CD4-positive, alpha-beta T cell treated with Interferon gamma for 1 hour (primary cell): ENCODE data around the gene CEP41.

Source experiments
- DNase-seq: peaks from one replicate; pipeline ENCODE4 v3.0.0-alpha.2; 2020

Gene CEP41

GRCh38 chr7:130346941-130347340 is 93.9 kb downstream of the CEP41 start:
- DNase-seq: no peak

DNA sequence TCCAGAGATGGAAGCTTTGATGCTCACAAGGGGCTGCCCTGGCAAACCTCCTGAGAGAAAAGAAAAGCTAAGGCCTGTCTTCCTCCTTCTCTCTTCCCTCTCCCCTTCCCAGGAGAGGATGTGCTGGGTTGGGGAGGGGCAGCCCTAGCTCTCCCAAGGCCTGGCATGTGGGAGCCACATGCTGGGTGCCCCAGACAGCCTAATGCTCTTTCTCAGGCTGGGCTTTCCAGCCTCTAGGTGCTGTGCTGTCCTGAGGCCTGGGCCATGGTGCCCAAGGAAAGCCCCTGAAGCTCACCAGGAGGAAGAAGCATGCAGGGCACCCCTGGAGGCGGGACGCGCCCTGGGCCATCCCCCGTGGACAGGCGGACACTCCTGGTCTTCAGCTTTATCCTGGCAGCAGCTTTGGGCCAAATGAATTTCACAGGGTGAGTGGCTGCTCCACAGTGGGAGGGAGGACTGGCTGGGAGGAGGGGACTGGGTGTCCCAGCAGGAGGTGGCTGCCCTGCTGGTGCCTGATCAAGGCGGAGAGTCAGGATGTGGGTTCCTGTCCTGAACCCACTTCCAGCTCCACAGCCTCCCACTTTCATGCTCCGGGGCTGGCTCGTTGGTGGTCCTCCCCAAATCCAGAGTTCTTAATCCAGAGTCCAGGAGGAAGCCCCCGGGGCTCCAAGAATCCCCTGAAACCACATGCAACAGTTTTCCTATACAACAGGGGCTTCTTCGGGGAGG is 94.5 kb downstream of the CEP41 start:
- DNase-seq: no peak

DNA sequence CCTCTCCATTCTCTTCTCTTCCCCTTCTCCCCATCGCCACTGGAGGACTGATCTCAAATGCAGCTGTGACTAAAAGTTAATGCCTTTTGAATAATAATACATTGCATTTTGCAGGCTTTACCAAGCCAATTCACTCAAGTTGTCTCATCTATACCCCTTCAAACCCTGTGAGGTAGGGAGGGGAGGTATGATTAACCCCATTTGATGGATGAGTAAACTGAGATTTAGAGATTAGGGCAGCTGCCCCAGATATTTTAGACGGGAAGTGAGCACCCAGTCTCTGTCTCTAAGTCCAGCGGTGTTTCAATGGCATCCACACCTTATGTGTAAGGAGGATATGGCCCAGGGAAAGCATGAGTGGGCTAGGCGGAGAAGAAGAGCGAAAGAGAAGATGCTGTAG is 95.1 kb downstream of the CEP41 start:
- DNase-seq: no peak

- DNase-seq: no peak
Observed at GRCh38 chr7:130345136-130345535, 95.7 kb downstream of the CEP41 start.

- no peak for DNase-seq
Observed at GRCh38 chr7:130344271-130344866, 96.4 kb downstream of the CEP41 start, which contains the start of gene CPA5. CPA5 (plus strand) TSS chr7:130344816; CDS start chr7:130346486, 1,670 bp downstream.
